OCI-LY7 (cell line): ENCODE data around the gene TUSC7. TPM values are rescaled to one million over a fixed set of nuclear protein-coding genes. Genes with fewer than 3 reads are reported as not detected.

Experiments
- BruUV-seq: library from RNA; stranded (reverse); fragments of 400-500 nt; replicated peaks from 2 replicates; lab custom pipeline; 2021; lab: Mats Ljungman, UMichigan
- CTCF ChIA-PET: fragments of 300-600 bp; sonication (Branson Sonifier 250); formaldehyde crosslinking; loops from one replicate; lab custom pipeline; 2022; ENCODE audit warnings: antibody characterized with exemption; ENCODE audit not compliant: unreplicated experiment; lab: Charles Lee
- POLR2A ChIA-PET: fragments of 300-600 bp; sonication (Branson Sonifier 250); formaldehyde crosslinking; loops from one replicate; lab custom pipeline; 2022; ENCODE audit warnings: antibody characterized with exemption; lab: Charles Lee
- DNase-seq: peaks from one replicate; pipeline ENCODE4 v3.0.0-alpha.2; 2015; ENCODE audit warnings: low spot score
- H2AFZ ChIP-seq: fragments of 200-600 bp; sonication (generic), shearing (Covaris generic); 2 replicates; pipeline ENCODE4 v1.6.1; 2014; ENCODE audit warnings: mild to moderate bottlenecking, antibody characterized with exemption, low read length, moderate library complexity
- H3K27ac ChIP-seq: fragments of 200-600 bp; sonication (generic); 2 replicates; pipeline ENCODE4 v1.5.1; 2014; ENCODE audit warnings: mixed run types, low read depth, mild to moderate bottlenecking, moderate library complexity, low read length, inconsistent platforms; ENCODE audit not compliant: poor library complexity, severe bottlenecking
- H3K36me3 ChIP-seq: fragments of 200-600 bp; sonication (generic); 2 replicates; pipeline ENCODE4 v1.6.1; 2014; ENCODE audit warnings: mild to moderate bottlenecking, antibody characterized with exemption, low read length, moderate library complexity, mixed read lengths; ENCODE audit not compliant: insufficient read depth
- H3K4me1 ChIP-seq: fragments of 200-600 bp; sonication (generic); 2 replicates; pipeline ENCODE4 v1.5.1; 2014; ENCODE audit warnings: mild to moderate bottlenecking, low read length; ENCODE audit not compliant: insufficient read depth, poor library complexity, severe bottlenecking
- H3K4me2 ChIP-seq: fragments of 200-600 bp; sonication (generic); 2 replicates; pipeline ENCODE4 v1.6.1; 2014; ENCODE audit warnings: mild to moderate bottlenecking, low read length
- H3K4me3 ChIP-seq: fragments of 200-600 bp; sonication (generic); 2 replicates; pipeline ENCODE4 v1.5.1; 2014; ENCODE audit warnings: mild to moderate bottlenecking, low read depth, low read length; ENCODE audit not compliant: poor library complexity, severe bottlenecking
- H3K79me2 ChIP-seq: fragments of 200-600 bp; sonication (generic); 2 replicates; pipeline ENCODE4 v1.6.1; 2016; ENCODE audit warnings: low read depth, mild to moderate bottlenecking, low read length, moderate library complexity, mixed read lengths; ENCODE audit not compliant: insufficient read depth
- H3K9me2 ChIP-seq: fragments of 200-600 bp; sonication (generic); 2 replicates; pipeline ENCODE4 v1.6.1; 2016; ENCODE audit warnings: mild to moderate bottlenecking, low read length, mixed read lengths; ENCODE audit not compliant: insufficient read depth
- H3K9me3 ChIP-seq: fragments of 200-600 bp; sonication (generic); 2 replicates; pipeline ENCODE4 v1.6.1; 2014; ENCODE audit warnings: mild to moderate bottlenecking, mixed run types, low read length, mixed read lengths
- H4K20me1 ChIP-seq: fragments of 200-600 bp; sonication (generic); 2 replicates; pipeline ENCODE4 v1.6.1; 2014; ENCODE audit warnings: mild to moderate bottlenecking, antibody characterized with exemption, low read length, moderate library complexity, mixed read lengths; ENCODE audit not compliant: insufficient read depth
- CTCF ChIP-seq: fragments of 200-600 bp; sonication (generic); conservative IDR thresholded peaks from 2 replicates; pipeline ENCODE4 v1.5.1; 2014; ENCODE audit warnings: mild to moderate bottlenecking, antibody characterized with exemption, low read length, moderate library complexity, mixed read lengths
- EZH2phosphoT487 ChIP-seq: fragments of 200-600 bp; sonication (generic); IDR thresholded peaks from 2 replicates; pipeline ENCODE4 v1.6.1; 2018; ENCODE audit warnings: low read depth, borderline replicate concordance, mild to moderate bottlenecking, mixed run types, antibody characterized with exemption, low read length, moderate library complexity, mixed read lengths
- intact Hi-C: fragments of 100-400 bp; cut with micrococcal nuclease; formaldehyde crosslinking; loops from one replicate; pipeline ENCODE4 v1.10.0; 2022; ENCODE audit not compliant: unreplicated experiment
- total RNA-seq, 2 experiments: library from RNA; depleted of rRNA in 1 of 2; stranded (reverse); fragments of >200 nt in 1 of 2; shearing (Covaris generic) in 1 of 2; gene quantifications; 2 replicates each; pipeline ENCODE4 v1.2.3, GENCODE V29; 2014 to 2022

Gene TUSC7
- total RNA-seq, 2 experiments from 2014 or later = not detected

GRCh38 chr3:116669576-116669975, 40.0 kb upstream of the TUSC7 start:
- no peaks in the 10 kb centered on the region for H4K20me1 ChIP-seq
- TF ChIP-seq CTCF = no peak
- TF ChIP-seq EZH2phosphoT487 = no peak
- no peaks in the 10 kb centered on the region for H3K79me2 ChIP-seq
- no peaks in the 10 kb centered on the region for H3K9me2 ChIP-seq
- H2AFZ ChIP-seq = no peak overlapping the region
- H3K27ac ChIP-seq = no peak overlapping the region
- POLR2A ChIA-PET = interaction anchor here (0.6 to 0.7 kb wide), 2 partner anchors 9 to 367 kb away, joined by 3 read pairs; no protein-coding TSS in a partner anchor
- DNase-seq = no peak
- no peaks in the 10 kb centered on the region for H3K36me3 ChIP-seq
- intact Hi-C loops = no loop called here
- CTCF ChIA-PET = no interaction called here
- H3K9me3 ChIP-seq = no peaks in the 10 kb centered on the region
- no peaks in the 10 kb centered on the region for H3K4me1 ChIP-seq
- H3K4me2 ChIP-seq = no peak overlapping the region
- no peak overlapping the region for H3K4me3 ChIP-seq
- BruUV-seq = no TSS peak

DNA sequence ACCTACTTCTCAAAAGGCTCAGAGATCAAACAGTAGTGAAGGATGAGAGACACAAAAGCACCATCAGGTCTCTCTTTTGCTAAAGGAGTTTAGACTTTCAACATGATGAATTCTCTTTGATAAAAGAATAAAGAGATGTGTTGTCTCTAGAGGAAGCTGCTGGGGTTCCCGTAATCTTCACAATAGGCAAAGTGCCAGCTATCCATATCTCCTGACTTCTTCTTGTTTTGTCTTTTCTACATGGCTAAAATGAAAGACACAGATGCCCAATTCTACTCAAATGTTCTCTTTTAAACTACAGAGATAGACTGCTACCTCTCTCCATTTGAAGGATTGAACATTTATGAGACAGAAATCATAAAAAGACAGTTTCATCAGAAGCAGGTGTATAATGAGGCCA, 38.4 kb upstream of the TUSC7 start:
- Histone ChIP-seq H3K27ac (no peak overlapping the region), H3K4me2 (no peak overlapping the region), H3K9me2 (no peaks in the 10 kb centered on the region), H3K4me1 (no peaks in the 10 kb centered on the region), H3K4me3 (no peak overlapping the region), H3K79me2 (no peaks in the 10 kb centered on the region), H4K20me1 (no peaks in the 10 kb centered on the region), H2AFZ (no peak overlapping the region), H3K36me3 (no peaks in the 10 kb centered on the region), H3K9me3 (no peaks in the 10 kb centered on the region)
- POLR2A ChIA-PET = interaction anchor here (0.6 kb wide), 2 partner anchors 22 to 72 kb away, joined by 4 to 5 read pairs; no protein-coding TSS in a partner anchor
- TF ChIP-seq CTCF (no peak), EZH2phosphoT487 (no peak)
- BruUV-seq = no TSS peak
- no peak for DNase-seq
- CTCF ChIA-PET = no interaction called here
- intact Hi-C loops = no loop called here

- no peak for DNase-seq
- H3K27ac ChIP-seq = no peak overlapping the region
- H3K9me3 ChIP-seq = no peaks in the 10 kb centered on the region
- no peaks in the 10 kb centered on the region for H3K4me1 ChIP-seq
- no peaks in the 10 kb centered on the region for H3K36me3 ChIP-seq
- intact Hi-C loops = no loop called here
- H3K9me2 ChIP-seq = no peaks in the 10 kb centered on the region
- no peak overlapping the region for H3K4me2 ChIP-seq
- no peak for TF ChIP-seq EZH2phosphoT487
- TF ChIP-seq CTCF = no peak
- ChIA-PET CTCF (interaction anchor here (0.6 kb wide), 1 partner anchor 15 kb away, joined by 3 read pairs; no protein-coding TSS in a partner anchor), POLR2A (no interaction called here)
- no TSS peak for BruUV-seq
- H4K20me1 ChIP-seq = no peaks in the 10 kb centered on the region
- H3K79me2 ChIP-seq = no peaks in the 10 kb centered on the region
- no peak overlapping the region for H2AFZ ChIP-seq
- no peak overlapping the region for H3K4me3 ChIP-seq
Observed at GRCh38 chr3:116678853-116679252, 30.7 kb upstream of the TUSC7 start.
